CD14-positive monocyte (primary cell): Measurements from ENCODE around the gene HOXB13. TPM values are rescaled to one million over a fixed set of nuclear protein-coding genes. Genes with fewer than 3 reads are reported as not detected.

Experiments
- DNase-seq, 3 donors: peaks; one replicate each; pipeline ENCODE4 v3.0.0-alpha.2; 2011 to 2022
- H2AFZ ChIP-seq: 2 replicates; pipeline ENCODE4 v1.6.0; 2012; ENCODE audit warnings: mild to moderate bottlenecking, low read depth, low read length, inconsistent platforms; ENCODE audit not compliant: insufficient read depth, poor library complexity, severe bottlenecking
- H3K27ac ChIP-seq, 2 donors: 1 replicate in 1 of 2; 2 replicates in 1 of 2; pipeline ENCODE4 v1.5.1; 2012 to 2013; ENCODE audit warnings: low read length in 2 of 2, control low read depth in 1 of 2, inconsistent platforms in 1 of 2, low read depth in 1 of 2, mild to moderate bottlenecking in 1 of 2
- H3K27me3 ChIP-seq, 2 donors: one replicate each; pipeline versions ENCODE4 v1.6.0 to v1.6.1; 2011 to 2013; ENCODE audit warnings: low read length in 2 of 2; ENCODE audit not compliant: control insufficient read depth in 2 of 2, insufficient read depth in 2 of 2
- H3K36me3 ChIP-seq, 2 donors: replicated peaks in 1 of 2; 1 replicate in 1 of 2; 2 replicates in 1 of 2; pipeline versions ENCODE4 v1.5.1 to v1.6.1; 2012 to 2013; ENCODE audit warnings: low read length in 2 of 2, control low read depth in 1 of 2, inconsistent platforms in 1 of 2, mild to moderate bottlenecking in 1 of 2; ENCODE audit not compliant: insufficient read depth in 2 of 2, control insufficient read depth in 1 of 2
- H3K4me1 ChIP-seq, 2 donors: 1 replicate in 1 of 2; 2 replicates in 1 of 2; pipeline versions ENCODE4 v1.5.1 to v1.6.1; 2012 to 2013; ENCODE audit warnings: low read length in 2 of 2, control low read depth in 1 of 2, inconsistent platforms in 1 of 2, mild to moderate bottlenecking in 1 of 2, moderate library complexity in 1 of 2; ENCODE audit not compliant: insufficient read depth in 2 of 2, control insufficient read depth in 1 of 2
- H3K4me2 ChIP-seq: replicated peaks from 2 replicates; pipeline ENCODE3; 2012; ENCODE audit warnings: low read length, moderate library complexity, mild to moderate bottlenecking; ENCODE audit not compliant: poor library complexity, severe bottlenecking; ENCODE audit errors: extremely low read depth
- H3K4me3 ChIP-seq, 3 experiments: fragments of 200-600 bp in 1 of 3; sonication (generic) in 1 of 3; replicated peaks in 1 of 3; 1 replicate in 2 of 3; 2 replicates in 1 of 3; pipeline ENCODE4 v1.5.1; 2011 to 2013; ENCODE audit warnings: low read length in 3 of 3, mild to moderate bottlenecking in 3 of 3, control low read depth in 2 of 3, low read depth in 2 of 3, inconsistent platforms in 1 of 3, moderate library complexity in 1 of 3
- H3K79me2 ChIP-seq: 2 replicates; pipeline ENCODE4 v1.6.0; 2012; ENCODE audit warnings: mild to moderate bottlenecking, control low read depth, inconsistent platforms, low read length, moderate library complexity; ENCODE audit not compliant: insufficient read depth
- H3K9ac ChIP-seq: 2 replicates; pipeline ENCODE4 v1.6.0; 2017; ENCODE audit warnings: low read length, mild to moderate bottlenecking; ENCODE audit not compliant: insufficient read depth, poor library complexity, severe bottlenecking
- H3K9me3 ChIP-seq, 2 donors: replicated peaks in 1 of 2; 1 replicate in 1 of 2; 2 replicates in 1 of 2; pipeline versions ENCODE4 v1.5.1 to v1.6.1; 2012 to 2013; ENCODE audit warnings: low read length in 2 of 2, control low read depth in 1 of 2; ENCODE audit not compliant: control insufficient read depth in 1 of 2, insufficient read depth in 1 of 2
- H4K20me1 ChIP-seq: 2 replicates; pipeline ENCODE4 v1.6.0; 2012; ENCODE audit warnings: mild to moderate bottlenecking, low read length, control low read depth, moderate library complexity; ENCODE audit not compliant: insufficient read depth
- H3K27ac Mint-ChIP-seq, 7 donors: one replicate each; pipeline ENCODE4 v1.8.0; 2020; ENCODE audit warnings: mild to moderate bottlenecking in 7 of 7, mixed read lengths in 7 of 7, moderate library complexity in 6 of 7, inconsistent platforms in 2 of 7
- H3K27me3 Mint-ChIP-seq, 3 donors: one replicate each; pipeline ENCODE4 v1.8.0; 2021 to 2022; ENCODE audit warnings: low read depth in 3 of 3, mild to moderate bottlenecking in 3 of 3, mixed read lengths in 3 of 3, moderate library complexity in 3 of 3, inconsistent platforms in 1 of 3
- H3K36me3 Mint-ChIP-seq, 2 donors: one replicate each; pipeline ENCODE4 v1.8.0; 2020; ENCODE audit warnings: mixed read lengths in 2 of 2, inconsistent platforms in 1 of 2, mild to moderate bottlenecking in 1 of 2
- H3K4me1 Mint-ChIP-seq: one replicate; pipeline ENCODE4 v1.8.0; 2020; ENCODE audit warnings: mild to moderate bottlenecking, mixed read lengths
- H3K4me3 Mint-ChIP-seq, 2 donors: one replicate each; pipeline ENCODE4 v1.8.0; 2020; ENCODE audit warnings: mild to moderate bottlenecking in 2 of 2, mixed read lengths in 2 of 2, moderate library complexity in 1 of 2
- H3K9me3 Mint-ChIP-seq, 7 donors: one replicate each; pipeline ENCODE4 v1.8.0; 2020 to 2022; ENCODE audit warnings: mixed read lengths in 7 of 7, mild to moderate bottlenecking in 6 of 7, moderate library complexity in 6 of 7, inconsistent platforms in 2 of 7
- WGBS: methylation state at CpG from one replicate; pipeline ENCODE4 v1.1.5; 2013; ENCODE audit warnings: missing lambda C conversion rate; ENCODE audit not compliant: insufficient coverage; 5-methylcytosine and 5-hydroxymethylcytosine counted together
- intact Hi-C, 2 donors: fragments of 100-400 bp; cut with micrococcal nuclease; formaldehyde crosslinking; loops; one replicate each; pipeline versions ENCODE4 v1.15.0 to v1.15.1; 2023
- polyA plus RNA-seq, 3 donors: library from polyadenylated mRNA; depleted of rRNA in 1 of 3; unstranded in 2 of 3; stranded (reverse) in 1 of 3; fragments of 300-500 nt in 2 of 3; fragments of >200 nt in 1 of 3; fragmentation: Illumina TruSeq in 2 of 3; gene quantifications; 1 replicate in 2 of 3; 2 replicates in 1 of 3; pipeline ENCODE4 v1.2.3, GENCODE V29; 2012 to 2021
- TF ChIP-seq, protein P1 (sequence below): fragments of 200-600 bp; IDR thresholded peaks from one replicate; pipeline ENCODE4 v1.8.0; 2022; ENCODE audit warnings: antibody characterized with exemption, mild to moderate bottlenecking

Gene HOXB13
- polyA plus RNA-seq, 3 donors, result not detected

DNA sequence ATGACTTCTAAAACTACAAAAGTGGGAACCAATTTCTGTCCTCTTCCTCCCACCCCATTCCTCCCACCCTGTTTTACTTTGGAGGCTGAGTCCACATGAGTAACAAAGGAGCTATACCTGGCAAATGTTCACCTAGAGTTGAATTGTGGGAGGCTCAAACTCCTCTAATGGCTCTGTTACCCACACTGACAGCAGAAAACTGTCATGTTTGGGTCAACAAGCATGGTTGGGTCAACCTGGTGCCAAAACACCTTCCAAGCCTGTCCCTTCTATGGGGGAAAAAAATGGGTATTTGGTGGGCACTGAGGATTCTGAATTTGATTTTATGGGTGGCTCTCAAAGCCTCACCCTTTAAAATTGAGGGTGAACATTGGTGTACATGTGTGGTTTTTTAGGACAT, 12.0 kb upstream of the HOXB13 start:
- no peak for DNase-seq
- Histone ChIP-seq H3K36me3 (no peaks in the 10 kb centered on the region), H2AFZ (no peak overlapping the region), H3K79me2 (no peaks in the 10 kb centered on the region), H3K4me1 (peaks cover 0 to 2% of the 10 kb centered on the region in 2 donors), H3K9me3 (peaks cover 0 to 34% of the 10 kb centered on the region in 2 donors), H3K27me3 (peaks cover 96 to 100% of the 10 kb centered on the region in 2 donors), H3K4me2 (no peak overlapping the region), H3K9ac (no peak overlapping the region), H4K20me1 (no peaks in the 10 kb centered on the region), H3K4me3 (no peak overlapping the region), H3K27ac (no peak overlapping the region)
- intact Hi-C loops, result no loop called here
- H3K4me1 Mint-ChIP-seq, result peaks cover 11% of the 10 kb centered on the region
- peaks cover 97 to 98% (median 98%) of the 10 kb centered on the region in 3 donors for H3K27me3 Mint-ChIP-seq
- H3K4me3 Mint-ChIP-seq, result peak overlapping the region in 1 of 2 donors; percentile 83
- no peak overlapping the region for H3K27ac Mint-ChIP-seq
- peaks cover 0 to 7% of the 10 kb centered on the region in 2 donors for H3K36me3 Mint-ChIP-seq
- peaks cover 0 to 24% (median 14%) of the 10 kb centered on the region in 7 donors for H3K9me3 Mint-ChIP-seq
- TF ChIP-seq, protein P1, sequence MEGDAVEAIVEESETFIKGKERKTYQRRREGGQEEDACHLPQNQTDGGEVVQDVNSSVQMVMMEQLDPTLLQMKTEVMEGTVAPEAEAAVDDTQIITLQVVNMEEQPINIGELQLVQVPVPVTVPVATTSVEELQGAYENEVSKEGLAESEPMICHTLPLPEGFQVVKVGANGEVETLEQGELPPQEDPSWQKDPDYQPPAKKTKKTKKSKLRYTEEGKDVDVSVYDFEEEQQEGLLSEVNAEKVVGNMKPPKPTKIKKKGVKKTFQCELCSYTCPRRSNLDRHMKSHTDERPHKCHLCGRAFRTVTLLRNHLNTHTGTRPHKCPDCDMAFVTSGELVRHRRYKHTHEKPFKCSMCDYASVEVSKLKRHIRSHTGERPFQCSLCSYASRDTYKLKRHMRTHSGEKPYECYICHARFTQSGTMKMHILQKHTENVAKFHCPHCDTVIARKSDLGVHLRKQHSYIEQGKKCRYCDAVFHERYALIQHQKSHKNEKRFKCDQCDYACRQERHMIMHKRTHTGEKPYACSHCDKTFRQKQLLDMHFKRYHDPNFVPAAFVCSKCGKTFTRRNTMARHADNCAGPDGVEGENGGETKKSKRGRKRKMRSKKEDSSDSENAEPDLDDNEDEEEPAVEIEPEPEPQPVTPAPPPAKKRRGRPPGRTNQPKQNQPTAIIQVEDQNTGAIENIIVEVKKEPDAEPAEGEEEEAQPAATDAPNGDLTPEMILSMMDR, result no peak

DNA sequence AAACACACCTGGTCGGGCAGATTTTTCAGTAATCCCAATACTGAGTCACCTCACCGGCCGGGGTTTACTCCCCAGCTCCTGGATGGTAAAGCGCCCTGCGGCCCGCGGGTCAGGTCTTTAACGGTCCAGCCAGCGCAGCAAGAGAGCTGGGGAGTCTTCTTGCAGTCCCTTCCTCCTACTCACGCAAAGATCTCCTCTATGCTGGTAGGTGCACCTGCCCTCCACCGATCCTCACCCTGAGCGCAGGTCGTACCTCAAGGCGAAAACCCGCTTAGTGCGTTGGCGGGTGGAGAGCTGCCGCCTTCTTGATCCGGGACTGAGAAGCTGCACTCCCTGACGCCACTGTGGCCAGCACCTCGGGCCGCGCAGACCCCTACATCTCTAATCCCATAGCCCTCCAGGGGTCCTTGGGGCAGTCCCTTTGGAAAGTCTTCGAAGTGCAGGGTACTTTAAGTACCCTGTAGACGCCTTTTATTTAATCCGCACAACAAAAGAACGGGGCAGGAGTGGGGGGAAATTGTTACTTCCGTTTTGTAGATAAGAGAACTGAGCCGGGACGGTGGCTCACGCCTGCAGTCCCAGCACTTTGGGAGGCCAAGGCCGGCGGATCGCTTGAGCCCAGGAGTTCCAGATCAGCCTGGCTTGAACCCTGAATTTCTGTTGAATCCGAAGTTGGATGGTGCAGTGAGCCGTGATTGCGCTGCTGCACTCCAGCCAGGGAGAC, 10.4 kb upstream of the HOXB13 start:
- Histone ChIP-seq H3K9ac (no peak overlapping the region), H4K20me1 (no peaks in the 10 kb centered on the region), H3K4me3 (no peak overlapping the region), H3K9me3 (peaks cover 0 to 45% of the 10 kb centered on the region in 2 donors), H3K4me2 (peak overlapping the region; percentile 26), H2AFZ (no peak overlapping the region), H3K79me2 (no peaks in the 10 kb centered on the region), H3K4me1 (peaks cover 0 to 2% of the 10 kb centered on the region in 2 donors), H3K27ac (no peak overlapping the region), H3K36me3 (no peaks in the 10 kb centered on the region), H3K27me3 (peaks cover 96 to 100% of the 10 kb centered on the region in 2 donors)
- H3K36me3 Mint-ChIP-seq, result peaks cover under 1 to 8% of the 10 kb centered on the region in 2 donors
- DNase-seq, result peak in 1 of 3 donors; percentile 14
- peaks cover 98 to 99% (median 99%) of the 10 kb centered on the region in 3 donors for H3K27me3 Mint-ChIP-seq
- TF ChIP-seq, protein P1, result no peak
- 5% methylated on average over 34 of the region's 37 CpGs for WGBS
- H3K4me3 Mint-ChIP-seq, result peak overlapping the region; percentile 41 to 83
- peaks cover 7% of the 10 kb centered on the region for H3K4me1 Mint-ChIP-seq
- H3K9me3 Mint-ChIP-seq, result peaks cover 0 to 24% (median 14%) of the 10 kb centered on the region in 7 donors
- H3K27ac Mint-ChIP-seq, result peak overlapping the region in 1 of 7 donors; percentile 35
- intact Hi-C loops, result no loop called here
